C4-2B (cell line): ENCODE results near the gene SH3PXD2B.

ENCODE experiments used
- ZFX ChIP-seq: fragments of 450-650 bp; IDR thresholded peaks from 2 replicates; pipeline ENCODE4 v1.6.1; 2017
- TF ChIP-seq, protein P1 (sequence below): fragments of 450-650 bp; conservative IDR thresholded peaks from 2 replicates; pipeline ENCODE4 v1.5.1; 2017; ENCODE audit warnings: mild to moderate bottlenecking

DNA sequence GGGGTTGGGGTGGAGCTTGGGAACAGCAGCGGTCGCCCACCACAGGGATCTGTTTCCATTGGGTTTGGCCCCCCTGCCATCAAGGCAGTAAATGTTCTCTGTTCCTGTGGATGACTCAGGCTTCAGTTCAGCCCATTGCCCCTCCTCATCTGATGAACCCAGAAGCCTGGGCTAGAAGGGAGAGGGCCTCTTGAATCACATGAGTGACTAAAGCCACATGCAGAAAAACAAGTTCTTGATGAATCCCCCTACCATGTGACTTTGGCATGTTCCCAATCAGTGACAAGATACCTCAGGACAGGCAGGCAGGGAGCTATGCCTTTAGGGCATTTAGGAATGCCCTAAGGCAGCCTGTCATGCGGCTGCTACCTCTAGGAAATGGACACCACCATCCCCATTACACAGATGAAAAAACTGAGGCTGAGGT is 2.5 kb downstream of the SH3PXD2B start:
- TF ChIP-seq, protein P1, sequence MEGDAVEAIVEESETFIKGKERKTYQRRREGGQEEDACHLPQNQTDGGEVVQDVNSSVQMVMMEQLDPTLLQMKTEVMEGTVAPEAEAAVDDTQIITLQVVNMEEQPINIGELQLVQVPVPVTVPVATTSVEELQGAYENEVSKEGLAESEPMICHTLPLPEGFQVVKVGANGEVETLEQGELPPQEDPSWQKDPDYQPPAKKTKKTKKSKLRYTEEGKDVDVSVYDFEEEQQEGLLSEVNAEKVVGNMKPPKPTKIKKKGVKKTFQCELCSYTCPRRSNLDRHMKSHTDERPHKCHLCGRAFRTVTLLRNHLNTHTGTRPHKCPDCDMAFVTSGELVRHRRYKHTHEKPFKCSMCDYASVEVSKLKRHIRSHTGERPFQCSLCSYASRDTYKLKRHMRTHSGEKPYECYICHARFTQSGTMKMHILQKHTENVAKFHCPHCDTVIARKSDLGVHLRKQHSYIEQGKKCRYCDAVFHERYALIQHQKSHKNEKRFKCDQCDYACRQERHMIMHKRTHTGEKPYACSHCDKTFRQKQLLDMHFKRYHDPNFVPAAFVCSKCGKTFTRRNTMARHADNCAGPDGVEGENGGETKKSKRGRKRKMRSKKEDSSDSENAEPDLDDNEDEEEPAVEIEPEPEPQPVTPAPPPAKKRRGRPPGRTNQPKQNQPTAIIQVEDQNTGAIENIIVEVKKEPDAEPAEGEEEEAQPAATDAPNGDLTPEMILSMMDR = no peak
- TF ChIP-seq ZFX = no peak
